Measurements from ENCODE around the gene LMO2. TPM values are rescaled to one million over a fixed set of nuclear protein-coding genes. Genes with fewer than 3 reads are reported as not detected.

LMO2 gene
- total RNA-seq, 4 donors from 2014 or later: 10.4 to 23.9 (median 19.6) TPM

DNA sequence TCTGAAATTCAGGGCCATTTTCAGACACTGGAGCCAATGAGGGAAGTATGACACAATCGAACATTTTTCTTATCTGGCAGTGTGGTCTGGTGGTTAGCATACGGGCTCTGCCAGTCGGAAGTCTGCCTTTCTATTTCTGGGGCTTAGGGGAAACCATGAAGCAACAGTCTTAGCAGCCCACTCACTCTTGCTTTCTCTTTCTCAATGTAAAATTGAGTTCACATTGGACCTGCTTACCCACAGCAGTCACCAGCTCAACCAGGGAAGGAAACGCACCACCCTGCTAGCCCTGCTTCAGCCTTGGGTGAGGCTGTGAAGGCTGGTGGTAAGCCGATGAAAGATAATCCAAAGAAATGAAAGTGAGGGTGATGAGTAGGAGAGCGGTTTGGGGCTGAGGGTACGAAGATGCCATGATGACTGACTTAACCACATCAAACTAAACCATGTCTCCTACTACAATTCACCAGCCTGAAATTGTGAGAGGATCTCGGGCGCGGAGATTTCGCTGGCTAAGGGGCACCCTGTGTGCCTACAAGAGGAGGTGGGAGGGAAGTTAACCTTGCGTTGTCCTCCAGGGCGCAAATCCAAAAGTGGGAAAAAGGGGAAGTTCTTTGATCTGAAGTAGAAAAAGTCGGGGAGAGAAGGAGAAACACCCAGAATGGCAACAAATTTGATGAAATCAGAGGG, 2.0 kb upstream of the LMO2 start:
- TF ChIP-seq, protein P1, sequence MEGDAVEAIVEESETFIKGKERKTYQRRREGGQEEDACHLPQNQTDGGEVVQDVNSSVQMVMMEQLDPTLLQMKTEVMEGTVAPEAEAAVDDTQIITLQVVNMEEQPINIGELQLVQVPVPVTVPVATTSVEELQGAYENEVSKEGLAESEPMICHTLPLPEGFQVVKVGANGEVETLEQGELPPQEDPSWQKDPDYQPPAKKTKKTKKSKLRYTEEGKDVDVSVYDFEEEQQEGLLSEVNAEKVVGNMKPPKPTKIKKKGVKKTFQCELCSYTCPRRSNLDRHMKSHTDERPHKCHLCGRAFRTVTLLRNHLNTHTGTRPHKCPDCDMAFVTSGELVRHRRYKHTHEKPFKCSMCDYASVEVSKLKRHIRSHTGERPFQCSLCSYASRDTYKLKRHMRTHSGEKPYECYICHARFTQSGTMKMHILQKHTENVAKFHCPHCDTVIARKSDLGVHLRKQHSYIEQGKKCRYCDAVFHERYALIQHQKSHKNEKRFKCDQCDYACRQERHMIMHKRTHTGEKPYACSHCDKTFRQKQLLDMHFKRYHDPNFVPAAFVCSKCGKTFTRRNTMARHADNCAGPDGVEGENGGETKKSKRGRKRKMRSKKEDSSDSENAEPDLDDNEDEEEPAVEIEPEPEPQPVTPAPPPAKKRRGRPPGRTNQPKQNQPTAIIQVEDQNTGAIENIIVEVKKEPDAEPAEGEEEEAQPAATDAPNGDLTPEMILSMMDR (IDR thresholded peaks at IDR 0.05; ENCODE audit: low read depth): no peak

DNA sequence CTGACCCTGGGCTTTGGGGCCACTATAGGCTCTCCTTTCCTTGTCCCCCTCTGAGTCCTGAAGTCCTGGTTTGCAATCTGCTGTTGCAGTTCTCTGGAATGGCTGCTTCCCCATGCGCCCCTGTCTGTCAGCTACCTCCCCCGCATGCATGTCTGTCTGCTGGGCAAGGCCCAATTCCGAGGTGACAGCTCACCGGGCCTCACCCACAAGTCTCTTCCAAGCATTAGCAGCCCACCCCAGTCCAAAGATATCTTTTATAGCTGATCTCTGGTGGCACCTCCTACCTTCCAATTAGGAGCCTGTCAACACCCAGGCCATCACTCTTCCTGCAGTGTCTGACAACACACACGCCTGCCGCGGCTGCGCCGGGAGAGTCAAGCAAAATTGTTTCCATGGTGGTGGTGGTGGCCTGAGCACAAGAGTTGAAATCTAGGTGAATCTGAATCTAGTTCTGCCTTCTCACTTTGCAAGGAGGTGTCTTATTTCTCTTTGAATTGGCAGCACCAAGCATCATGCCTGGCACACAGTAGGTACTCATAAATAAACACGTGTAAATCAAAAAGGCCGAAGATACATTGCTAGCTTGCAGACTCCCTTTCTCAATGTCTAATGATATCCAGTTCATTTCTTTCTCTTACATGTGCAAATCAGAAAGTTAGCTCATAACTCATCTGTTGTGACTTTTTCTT, 1.2 kb upstream of the LMO2 start:
- TF ChIP-seq, protein P1 (IDR thresholded peaks at IDR 0.05; ENCODE audit: low read depth): no peak

DNA sequence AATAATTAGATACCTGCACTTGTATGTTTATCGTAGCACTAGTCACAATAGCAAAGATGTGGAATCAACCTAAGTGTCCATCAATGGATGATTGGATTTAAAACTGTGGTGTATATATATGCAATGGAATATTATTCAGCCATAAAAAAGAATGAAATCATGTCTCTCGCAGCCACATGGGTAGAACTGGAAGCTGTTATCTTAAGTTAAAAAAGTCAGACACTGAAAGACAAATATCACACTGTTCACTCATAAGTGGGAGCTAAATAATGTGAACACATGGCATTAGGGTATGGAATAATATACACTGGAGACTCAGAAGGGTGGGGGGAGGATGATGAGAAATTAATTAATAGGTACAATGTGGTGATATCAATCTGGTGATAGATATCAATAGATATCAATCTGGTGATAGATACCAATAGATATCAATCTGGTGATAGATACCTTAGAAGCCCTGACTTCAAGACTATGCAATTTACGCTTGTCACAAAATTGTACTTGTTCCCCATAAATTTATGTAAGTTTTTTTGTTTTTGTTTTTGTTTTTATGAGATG, 2.0 kb downstream of the LMO2 start:
- TF ChIP-seq, protein P1 (IDR thresholded peaks at IDR 0.05; ENCODE audit: low read depth): no peak

DNA sequence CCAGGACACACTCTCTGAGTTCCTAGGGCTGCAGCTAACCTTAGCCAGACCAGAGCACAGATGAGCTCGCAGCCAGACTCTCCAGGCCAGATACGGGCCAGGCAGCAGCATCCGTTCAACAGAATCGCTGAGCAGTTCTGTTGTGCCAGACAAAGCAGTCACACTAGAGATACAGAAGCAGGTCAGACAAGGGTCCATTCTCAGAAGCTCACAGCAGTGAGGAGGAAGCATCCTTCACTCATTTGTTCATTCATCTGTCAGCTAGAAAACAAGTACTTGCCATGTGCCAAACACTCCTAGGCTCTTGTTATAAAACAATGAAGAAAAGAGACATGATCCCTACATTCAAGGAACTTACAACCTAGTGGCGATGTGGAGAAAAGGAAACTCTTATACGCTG, 2.6 kb downstream of the LMO2 start:
- TF ChIP-seq, protein P1 (IDR thresholded peaks at IDR 0.05; ENCODE audit: low read depth): no peak

DNA sequence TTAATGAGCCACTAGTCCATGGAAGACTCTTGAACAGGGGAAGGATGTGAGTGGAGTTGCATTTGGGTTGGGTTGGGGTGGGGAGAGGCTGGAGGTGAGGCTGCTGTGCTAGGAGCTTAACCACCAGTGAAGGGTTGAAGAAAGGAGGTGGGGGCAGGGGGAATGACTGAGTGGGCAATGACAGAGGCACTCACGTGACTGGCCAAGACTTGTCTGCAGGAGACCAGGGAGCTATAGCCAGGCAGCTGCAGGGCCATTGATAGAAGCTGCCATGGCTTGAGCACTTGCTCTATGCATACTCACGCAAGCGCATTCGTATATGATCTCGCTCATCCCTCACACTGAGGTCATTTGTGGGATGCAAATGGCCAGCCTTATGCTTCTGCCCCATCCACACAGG, 4.0 kb downstream of the LMO2 start:
- TF ChIP-seq, protein P1 (IDR thresholded peaks at IDR 0.05; ENCODE audit: low read depth): no peak

DNA sequence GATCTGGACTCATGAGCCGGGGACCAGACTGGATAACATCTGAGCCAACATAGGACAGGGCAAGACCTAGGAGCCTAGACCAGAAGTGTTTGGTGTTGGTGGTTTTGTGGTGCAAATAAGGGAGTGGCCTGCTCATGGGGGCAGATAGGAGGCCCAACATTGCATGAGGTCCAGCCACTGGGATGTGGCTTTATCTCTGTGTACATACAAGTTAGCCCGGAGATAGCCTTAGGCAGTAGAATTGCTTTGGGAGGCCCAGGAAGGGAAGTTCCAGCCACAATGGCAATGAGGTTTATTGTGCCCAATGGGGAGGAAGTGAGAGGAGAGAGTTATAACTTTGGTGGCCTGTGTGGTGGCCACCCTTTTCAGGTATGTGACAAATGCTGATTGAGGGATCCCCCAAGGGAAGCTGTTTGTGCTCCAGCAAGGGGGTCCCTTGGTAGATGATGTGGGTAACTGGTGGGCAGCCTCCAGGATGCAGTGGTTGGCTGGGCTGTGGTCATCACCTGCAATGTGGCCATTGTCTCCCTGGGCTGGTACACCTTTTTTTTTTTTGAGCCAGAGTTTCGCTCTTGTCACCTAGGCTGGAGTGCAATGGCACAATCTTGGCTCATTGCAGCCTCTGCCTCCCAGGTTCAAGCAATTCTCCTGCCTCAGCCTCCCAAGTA, 6.4 kb downstream of the LMO2 start:
- TF ChIP-seq, protein P1 (IDR thresholded peaks at IDR 0.05; ENCODE audit: low read depth): no peak

DNA sequence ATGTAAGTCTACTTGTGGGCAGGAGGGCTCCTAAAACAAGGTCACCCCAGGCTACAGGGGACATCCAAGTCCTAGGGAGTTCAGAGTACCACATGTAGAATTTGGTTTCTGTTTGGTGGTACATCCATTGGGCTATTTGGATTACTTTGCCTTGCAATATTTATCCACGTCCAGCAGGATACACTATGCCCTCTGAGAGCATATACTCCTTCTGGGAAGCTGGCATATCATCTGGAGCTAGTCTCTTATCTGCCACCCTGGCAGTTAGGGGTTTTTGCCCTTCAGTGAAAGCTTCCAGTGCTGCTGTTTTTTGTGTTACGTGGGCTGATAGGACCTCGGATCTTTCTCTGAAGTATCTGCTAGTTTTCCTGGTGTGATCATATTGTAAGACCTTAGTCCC, 7.3 kb downstream of the LMO2 start:
- TF ChIP-seq, protein P1 (IDR thresholded peaks at IDR 0.05; ENCODE audit: low read depth): no peak

All from subcutaneous adipose tissue (tissue), 4 donors.